ENCODE measurements around the gene TMEM43.

TMEM43 gene

DNA sequence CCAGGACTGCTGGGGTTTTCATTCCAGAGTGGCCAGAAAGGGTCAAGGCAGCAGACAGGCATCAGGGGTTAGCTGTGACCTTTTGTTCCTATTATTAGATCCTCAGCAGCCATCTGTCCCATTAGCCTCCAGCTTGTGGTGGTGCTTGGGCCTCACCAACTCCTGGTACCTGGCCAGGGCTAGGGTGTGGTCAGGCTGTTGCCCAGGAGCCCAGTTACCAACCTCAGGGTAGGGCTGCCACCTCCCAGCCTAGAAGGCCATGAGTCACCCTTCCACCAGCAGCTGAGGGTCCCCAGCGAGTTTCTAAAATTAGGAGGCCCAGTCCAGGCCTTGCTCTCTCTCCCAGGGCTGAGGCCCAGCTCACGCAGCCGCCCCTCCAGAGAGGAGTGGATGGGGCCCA is 12.2 kb downstream of the TMEM43 start:
- TF ChIP-seq, protein P1, sequence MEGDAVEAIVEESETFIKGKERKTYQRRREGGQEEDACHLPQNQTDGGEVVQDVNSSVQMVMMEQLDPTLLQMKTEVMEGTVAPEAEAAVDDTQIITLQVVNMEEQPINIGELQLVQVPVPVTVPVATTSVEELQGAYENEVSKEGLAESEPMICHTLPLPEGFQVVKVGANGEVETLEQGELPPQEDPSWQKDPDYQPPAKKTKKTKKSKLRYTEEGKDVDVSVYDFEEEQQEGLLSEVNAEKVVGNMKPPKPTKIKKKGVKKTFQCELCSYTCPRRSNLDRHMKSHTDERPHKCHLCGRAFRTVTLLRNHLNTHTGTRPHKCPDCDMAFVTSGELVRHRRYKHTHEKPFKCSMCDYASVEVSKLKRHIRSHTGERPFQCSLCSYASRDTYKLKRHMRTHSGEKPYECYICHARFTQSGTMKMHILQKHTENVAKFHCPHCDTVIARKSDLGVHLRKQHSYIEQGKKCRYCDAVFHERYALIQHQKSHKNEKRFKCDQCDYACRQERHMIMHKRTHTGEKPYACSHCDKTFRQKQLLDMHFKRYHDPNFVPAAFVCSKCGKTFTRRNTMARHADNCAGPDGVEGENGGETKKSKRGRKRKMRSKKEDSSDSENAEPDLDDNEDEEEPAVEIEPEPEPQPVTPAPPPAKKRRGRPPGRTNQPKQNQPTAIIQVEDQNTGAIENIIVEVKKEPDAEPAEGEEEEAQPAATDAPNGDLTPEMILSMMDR (conservative IDR thresholded peaks at IDR 0.05): no peak
- TF ChIP-seq ZFX (IDR thresholded peaks at IDR 0.05): no peak
- H3K27ac ChIP-seq: no peak overlapping the region

DNA sequence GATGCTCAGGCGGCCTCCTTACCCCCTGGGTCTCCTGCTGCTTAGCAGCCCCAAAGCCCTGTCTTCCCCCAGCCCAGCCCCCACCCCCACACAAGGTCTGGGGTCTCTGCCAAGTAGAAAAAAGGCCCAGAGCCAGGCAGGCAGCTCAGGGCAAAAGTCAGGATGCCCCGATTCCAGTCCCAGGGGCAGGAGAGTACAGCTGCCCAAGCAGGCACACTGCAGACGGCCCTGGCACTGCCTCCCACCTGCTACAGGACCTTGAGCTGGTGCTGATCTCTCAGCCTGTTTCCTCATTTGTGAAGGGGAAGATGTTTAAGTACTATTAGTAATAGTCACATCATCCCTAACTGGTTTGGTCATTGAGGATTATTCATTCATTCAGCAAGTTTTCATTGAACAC is 12.6 kb downstream of the TMEM43 start:
- no peak overlapping the region for H3K27ac ChIP-seq
- TF ChIP-seq, protein P1 (conservative IDR thresholded peaks at IDR 0.05): no peak
- no peak for TF ChIP-seq ZFX (IDR thresholded peaks at IDR 0.05)

DNA sequence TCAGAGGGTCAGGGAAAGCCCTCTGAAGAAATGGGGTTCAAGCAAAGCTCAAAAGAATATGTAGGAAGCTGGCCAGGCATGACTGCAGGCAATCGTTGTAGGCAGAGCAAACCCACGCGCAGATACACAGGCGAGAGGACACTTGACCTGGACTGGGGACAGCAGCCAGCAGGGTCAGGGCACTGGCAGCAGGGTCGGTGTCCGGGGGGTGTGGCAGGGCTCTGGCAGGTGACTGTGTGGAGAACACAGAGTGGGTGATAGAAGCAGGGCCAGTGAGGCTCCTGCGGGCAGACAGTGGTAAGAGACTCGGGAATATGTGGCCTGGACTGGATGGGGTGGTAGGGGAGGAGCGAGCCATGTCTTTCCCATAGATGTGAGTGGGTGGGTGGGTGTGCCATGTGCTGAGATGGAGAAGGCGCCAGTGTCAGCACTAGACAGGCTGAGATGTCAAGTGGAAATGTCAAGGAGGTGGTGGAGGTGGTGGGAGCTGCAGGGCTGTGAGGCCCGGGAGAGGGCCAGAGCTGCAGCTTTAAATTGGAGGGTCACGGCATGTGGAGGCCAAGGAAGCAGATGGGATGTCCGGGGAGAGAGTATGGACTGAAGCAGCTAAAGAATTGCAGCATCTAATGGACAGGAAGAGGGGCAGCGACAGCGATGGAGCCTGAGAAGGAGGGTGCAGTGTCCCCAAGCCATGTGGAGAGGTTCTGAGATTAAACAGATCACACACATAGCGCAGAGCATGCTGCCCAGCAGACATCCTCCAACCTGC is 13.4 kb downstream of the TMEM43 start:
- TF ChIP-seq ZFX (IDR thresholded peaks at IDR 0.05): no peak
- TF ChIP-seq, protein P1 (conservative IDR thresholded peaks at IDR 0.05): no peak
- no peak overlapping the region for H3K27ac ChIP-seq

DNA sequence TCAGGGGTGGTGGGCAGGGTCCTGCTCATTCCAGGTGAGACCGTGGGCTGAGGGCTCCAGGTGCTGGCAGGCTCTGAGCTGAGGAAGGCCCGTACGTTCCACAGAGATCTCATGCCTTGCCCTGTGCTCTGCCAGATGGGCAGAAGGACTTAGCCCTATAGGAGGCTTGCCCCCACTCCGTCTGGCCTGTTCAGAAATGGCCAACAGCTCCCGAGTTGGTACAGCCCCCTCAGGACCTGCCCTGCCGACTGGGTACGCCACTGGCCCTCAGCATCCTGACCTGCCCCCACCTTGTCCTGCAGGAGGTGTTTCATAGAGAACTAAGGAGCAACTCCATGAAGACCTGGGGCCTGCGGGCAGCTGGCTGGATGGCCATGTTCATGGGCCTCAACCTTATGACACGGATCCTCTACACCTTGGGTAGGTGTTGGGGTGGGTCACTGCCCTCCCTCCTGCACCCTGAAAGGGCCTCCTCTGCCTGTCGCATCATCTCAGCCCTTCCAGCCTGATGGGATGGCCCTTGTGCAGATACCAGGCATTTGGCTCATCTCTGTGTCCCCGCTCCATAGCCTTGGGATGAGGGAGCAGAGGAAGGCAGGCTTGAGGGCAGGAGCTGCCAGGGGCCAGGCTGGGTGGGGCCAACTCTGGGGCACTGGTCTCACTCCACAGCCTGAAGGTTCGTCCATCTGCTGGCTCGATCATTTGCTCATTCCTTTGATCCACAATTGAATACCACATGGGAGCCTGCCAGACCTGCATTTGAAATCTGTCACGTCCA is 14.2 kb downstream of the TMEM43 start:
- H3K27ac ChIP-seq: no peak overlapping the region
- TF ChIP-seq, protein P1 (conservative IDR thresholded peaks at IDR 0.05): no peak
- no peak for TF ChIP-seq ZFX (IDR thresholded peaks at IDR 0.05)

DNA sequence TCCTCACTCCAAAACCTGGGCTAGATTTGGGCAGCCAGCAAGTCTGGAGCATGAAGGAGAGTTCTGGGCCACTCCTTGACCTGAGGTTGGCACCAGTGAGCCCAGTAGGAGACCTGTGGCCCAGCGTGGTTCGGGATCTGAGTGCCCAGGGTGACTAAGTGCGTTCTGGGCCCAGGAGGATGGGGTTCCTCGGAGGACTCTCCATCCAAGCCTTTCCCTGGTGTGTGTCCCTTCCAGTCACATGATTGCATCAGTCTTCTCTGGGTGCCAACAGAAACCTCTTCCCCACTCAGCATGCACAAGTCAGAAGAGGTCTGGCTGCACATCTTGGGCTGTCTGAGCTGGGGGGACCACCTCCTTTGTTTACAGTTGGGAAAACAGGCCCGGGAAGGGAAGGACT is 14.9 kb downstream of the TMEM43 start:
- no peak overlapping the region for H3K27ac ChIP-seq
- TF ChIP-seq ZFX (IDR thresholded peaks at IDR 0.05): no peak
- TF ChIP-seq, protein P1 (conservative IDR thresholded peaks at IDR 0.05): no peak

DNA sequence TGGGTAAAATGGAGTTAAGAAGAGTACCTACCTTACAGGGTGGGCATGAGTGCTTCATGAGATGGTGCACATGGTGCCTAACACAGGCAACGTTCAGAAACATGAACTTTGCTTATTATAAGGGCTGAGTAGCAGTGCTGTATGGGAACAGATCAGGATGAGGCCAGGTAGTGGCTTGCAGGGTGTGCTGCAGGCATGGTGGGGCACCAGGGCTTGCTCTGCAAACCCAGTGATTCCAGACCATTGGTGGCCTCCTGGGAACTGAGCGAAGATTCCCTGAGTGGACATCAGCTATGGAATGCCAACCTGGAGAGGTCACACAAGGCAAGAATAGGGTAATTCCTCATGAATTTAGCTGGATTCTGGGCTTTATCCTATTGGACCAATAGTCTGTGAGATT is 15.8 kb downstream of the TMEM43 start:
- no peak for TF ChIP-seq ZFX (IDR thresholded peaks at IDR 0.05)
- TF ChIP-seq, protein P1 (conservative IDR thresholded peaks at IDR 0.05): no peak
- no peak overlapping the region for H3K27ac ChIP-seq

DNA sequence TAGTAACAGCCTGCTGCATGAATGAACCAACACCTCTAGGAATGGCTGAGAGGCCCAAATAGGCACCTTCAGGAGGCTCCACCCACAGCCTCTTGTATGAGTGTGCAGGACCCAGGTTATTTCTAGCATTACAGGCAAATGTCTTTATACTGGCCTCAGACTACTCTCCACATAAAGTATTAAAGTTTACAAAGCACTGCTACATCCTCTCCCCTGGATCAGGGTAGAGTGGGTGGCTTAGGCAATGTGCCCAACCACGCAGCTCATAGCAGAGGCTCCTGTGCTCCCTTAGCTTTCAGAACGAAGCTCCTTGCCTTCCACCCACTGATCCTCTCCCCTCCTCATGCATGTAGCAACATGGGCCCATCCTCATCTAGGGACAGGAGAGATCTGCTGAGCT is 16.3 kb downstream of the TMEM43 start:
- no peak for TF ChIP-seq ZFX (IDR thresholded peaks at IDR 0.05)
- TF ChIP-seq, protein P1 (conservative IDR thresholded peaks at IDR 0.05): no peak
- no peak overlapping the region for H3K27ac ChIP-seq
